NCI-H2196 treated with DMSO at 0.1 percent for 48 hours (cell line): ENCODE results near the gene IGFL3.
A peak's percentile ranks its signal among the peaks of the same experiment; 100 is the strongest.
"Not testable (repeated sequence)": the region's sequence is repeated elsewhere in the genome, so short reads cannot be mapped to it uniquely, and the experiment has no call there.

Experiments
- DNase-seq: peaks from one replicate; lab custom pipeline; 2025; ENCODE audit not compliant: unreplicated experiment; lab: John Stamatoyannopoulos, UW

Gene IGFL3

DNA sequence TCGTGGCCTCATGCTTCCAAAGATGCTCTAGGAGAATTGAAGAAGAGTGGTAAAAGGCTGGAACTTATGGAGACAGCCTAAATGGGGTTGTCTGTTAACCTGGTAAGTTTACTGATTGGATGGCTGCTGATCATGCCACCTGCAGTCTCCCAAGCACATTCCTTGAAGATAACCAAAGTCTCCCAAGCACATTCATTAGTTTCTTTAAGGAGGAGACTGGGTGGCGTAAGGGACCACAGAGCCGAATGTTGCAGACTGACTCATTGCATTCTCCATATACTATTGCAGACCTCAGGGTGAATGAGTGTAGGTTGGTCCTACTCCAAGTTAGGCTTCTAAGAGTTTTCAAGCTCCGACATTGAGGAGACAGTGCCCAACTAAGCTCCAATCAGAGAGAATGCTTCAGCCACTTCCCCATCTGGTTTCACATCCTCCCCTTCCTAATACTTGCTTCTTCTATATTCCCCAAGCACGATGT, at the start of gene IGFL3:
Gene IGFL3, minus strand, starts transcription at position 51 of the 478 bp plus-strand sequence. Its CDS starts 39 bp downstream, at position 12.
- no peak for DNase-seq

DNA sequence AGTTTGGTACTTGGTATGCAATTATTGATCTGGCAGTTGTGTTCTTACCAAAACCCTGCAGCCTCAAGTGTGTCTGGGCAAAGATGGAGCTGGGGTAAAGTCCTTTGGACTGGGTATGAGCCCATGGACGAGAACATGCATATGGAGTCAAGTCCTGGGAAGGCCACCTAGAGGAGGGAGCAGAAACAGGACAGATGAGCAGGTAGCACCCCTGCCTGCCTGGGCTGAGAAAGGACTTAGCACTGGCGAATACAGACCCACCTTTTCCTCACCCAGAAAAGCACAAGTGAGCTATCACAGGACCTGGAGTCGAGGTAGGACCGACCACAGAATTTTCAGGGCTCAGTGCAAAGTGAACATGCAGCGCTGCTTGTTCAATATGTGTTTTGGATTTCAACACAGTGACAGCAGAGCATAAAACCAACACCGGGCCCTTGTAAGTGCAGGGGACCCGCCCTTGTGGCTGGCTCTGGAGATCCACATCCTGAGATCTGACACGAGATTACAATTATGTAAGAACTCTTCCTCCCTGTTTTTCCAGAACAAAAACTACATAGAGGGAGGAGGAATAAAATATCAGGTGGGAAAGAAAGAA, 49.5 kb upstream of the IGFL3 start:
- DNase-seq = no peak

DNA sequence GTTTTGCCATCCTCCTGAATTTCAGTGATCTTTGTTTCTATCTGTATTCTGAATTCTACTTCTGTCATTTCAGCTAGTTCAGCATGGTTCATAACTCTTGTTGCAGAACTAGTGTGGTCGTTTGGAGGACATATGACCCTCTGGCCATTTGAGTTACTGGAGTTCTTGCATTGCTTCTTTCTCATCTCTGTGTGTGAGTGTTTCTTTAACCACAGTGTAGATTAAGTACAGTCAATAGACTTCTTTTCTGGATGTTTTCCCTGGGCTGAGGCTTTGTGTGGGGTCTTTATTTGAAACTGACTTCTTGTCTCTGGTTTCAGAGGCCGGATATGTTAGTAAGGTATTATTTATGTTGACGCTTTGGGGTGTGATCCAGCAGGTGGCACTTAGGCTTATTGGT, 38.2 kb upstream of the IGFL3 start:
- no peak for DNase-seq

DNA sequence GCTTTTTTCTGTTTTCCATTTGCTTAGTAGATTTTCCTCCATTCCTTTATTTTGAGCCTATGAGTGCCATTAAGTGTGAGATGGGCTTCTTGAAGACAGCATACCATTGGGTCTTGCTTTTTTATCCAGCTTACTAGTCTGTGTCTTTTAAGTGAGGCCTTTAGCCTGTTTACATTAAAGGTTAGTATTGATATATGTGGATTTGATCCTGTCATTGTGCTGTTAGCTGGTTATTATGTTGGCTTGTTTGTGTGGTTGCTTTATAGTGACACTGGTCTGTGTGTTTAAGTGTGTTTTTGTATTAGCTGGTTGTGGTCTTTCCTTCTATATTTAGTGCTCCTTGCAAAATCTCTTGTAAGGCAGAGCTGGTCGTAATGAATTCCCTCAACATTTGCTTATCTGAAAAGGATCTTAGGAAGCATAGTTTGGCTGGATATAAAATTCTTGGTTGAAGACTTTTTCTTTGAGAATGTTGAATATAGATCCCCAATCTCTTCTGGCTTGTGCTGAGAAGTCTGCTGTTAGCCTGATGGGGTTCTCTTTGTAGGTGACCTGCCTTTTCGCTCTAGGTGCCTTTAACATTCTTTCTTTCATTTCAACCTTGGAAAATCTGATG, 37.3 kb upstream of the IGFL3 start:
- not testable (repeated sequence) for DNase-seq

DNA sequence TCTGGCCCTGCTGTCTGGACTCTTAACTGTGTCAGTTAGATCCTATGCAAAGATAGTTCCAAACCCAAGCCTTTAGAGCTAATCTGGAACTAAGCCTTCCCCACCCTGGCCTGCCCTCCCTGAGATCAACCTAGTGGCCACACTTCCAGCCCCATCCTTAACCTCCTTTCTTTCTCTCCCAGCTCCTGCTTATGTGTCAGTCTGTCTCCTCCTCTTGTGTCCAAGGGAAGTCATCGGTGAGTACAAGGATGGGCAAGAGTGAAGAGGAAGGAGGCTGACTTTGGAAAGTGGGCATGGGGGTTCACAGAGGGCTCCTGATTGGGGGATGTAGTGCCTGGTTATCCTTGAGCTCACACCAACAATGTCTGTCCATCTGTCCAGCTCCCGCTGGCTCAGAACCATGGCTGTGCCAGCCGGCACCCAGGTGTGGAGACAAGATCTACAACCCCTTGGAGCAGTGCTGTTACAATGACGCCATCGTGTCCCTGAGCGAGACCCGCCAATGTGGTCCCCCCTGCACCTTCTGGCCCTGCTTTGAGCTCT, 35.8 kb upstream of the IGFL3 start:
- no peak for DNase-seq

DNA sequence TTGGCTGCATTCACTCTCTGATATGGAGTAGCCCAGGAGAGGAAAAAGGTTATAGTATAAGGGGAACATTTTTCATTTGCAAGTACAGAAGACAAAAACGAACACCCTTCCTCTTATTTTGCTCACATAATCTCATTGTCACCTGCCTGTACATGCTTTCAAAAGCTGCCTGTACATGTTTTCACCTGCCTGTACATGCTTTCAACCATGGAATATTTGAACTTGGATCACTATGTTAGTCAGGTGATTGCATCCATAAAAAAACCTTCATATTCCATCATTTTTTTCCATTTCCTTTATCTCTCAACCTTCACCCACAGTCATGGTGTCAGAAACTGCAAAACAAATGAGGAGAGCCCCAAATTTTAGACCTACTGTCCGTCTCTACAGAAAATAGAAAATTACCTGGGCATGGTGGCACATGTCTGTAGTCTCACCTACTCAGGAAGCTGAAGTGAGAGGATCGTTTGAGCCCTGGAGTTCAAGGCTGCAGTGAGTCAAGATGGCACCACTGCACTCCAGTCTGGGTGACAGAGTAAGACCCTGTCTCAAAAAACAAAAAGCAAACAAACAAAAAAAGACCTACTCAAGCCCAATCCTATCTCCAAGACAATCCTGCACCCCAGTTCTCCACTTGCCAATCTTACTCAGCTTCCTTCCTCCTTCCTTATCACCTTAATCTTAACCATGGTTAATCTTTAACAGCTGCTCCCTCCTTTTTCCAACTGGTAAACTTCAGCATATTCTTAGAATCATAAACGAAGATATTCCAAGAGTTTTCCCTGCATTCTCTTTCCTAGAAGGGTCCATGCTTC, 35.1 kb upstream of the IGFL3 start:
- DNase-seq = no peak

DNA sequence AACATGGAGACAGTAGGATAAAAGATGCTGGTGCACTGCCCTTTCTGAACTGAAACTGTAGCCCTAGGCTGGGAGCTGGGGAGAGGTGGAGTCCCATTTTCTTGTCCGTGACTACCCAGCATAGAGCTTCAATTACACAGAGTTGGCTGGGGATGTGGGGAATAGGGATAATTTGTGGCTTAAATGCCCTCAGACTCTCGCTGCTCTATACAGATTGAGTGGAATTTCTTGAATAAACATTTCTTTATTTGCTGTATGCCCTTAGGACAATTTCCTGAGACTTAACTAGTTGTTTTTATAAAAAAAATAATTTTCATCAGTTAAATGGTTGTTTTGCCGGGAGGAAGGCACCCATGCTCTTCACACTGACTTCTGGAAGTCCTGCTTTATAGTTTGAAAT, 30.7 kb upstream of the IGFL3 start:
- DNase-seq = no peak

DNA sequence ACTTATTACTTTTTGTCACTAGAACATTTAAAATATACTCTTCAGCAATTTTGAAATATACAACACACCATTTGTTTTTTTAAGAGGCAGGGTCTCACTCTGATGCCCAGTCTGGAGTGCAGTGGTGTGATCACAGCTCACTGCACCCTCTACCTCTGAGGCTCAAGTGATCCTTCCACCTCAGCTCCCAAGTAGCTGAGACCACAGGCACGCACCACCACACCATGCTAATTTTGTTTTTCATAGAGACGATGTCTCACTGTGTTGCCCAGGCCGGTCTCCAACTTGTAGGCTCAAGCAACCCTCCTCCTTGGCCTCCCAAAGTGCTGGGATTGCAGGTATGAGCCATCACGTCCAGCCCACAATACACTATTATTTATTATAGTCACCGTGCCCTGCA, 26.1 kb upstream of the IGFL3 start:
- no peak for DNase-seq

DNA sequence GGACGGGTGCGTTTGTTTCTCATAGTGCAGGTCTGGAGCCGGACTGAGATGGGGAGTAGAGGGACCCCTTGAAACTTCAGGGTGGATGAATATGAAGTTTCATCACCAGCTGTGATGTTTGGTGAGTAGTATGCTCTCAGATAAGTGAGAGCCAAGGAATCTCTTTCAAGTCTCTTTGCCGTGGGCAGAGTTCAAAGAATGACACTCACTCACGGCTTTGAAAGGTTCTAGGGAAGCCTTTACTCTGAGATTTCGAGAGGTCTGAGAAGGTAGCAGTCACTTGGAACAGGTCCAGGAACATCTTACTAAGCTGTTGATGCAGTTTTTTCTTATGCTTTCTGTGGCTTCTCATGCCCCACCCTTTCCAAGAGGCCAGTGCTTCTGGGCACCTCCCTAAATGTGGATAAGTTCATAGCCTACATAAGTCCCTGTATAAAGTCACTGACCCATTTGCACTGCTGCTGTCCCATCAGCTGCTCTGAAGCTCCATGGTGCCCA, 23.4 kb upstream of the IGFL3 start, which contains the start of gene IGFL2:
Gene IGFL2, plus strand, starts transcription at position 448 of the 498 bp plus-strand sequence. Its CDS starts 41 bp downstream, at position 489.
- DNase-seq = no peak

DNA sequence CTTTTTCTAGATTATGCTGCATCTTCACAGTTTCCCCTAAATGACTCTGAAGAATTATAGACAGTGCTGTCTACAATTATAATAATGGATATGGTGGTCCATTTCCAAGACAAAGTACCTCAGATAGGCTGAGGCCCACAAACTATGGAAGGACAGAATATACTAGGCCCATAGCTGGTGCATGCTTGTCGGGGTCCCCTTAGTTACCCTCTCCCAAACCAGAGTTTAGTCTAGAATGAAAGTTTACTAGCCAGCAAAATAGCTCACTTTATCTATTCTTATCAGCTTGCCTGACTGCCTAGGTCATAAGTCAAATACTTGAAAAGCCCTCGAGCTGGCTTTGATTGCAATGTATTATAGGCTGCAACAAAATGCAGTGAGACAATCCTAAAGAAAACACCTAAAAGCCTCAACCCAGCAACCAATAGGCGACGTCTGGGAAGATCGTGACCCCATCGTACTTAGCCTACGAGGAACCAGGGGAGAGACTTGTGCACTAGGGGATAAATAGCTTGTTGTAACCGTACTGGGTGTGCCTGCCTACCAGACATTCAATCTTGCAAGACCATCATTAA, 22.8 kb upstream of the IGFL3 start:
- DNase-seq = no peak

DNA sequence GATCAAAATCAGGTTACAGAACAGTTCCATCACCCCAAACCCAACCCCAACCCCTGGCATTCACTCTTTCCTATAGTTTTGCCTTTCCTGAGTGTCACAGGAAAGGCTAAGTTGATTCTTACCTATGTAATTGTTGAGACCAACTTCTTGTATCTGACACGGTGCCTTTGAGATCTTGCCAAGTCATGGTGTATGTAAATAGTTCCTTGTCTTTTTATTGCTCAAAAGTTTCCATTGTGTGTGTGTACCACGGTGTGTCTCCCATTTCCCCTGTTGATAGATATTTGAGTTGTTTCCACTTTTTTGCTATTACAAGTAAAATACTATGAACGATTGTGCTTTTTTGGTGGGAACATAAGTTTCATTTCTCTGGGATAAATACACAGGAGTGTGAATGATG, 20.3 kb upstream of the IGFL3 start:
- DNase-seq = no peak

DNA sequence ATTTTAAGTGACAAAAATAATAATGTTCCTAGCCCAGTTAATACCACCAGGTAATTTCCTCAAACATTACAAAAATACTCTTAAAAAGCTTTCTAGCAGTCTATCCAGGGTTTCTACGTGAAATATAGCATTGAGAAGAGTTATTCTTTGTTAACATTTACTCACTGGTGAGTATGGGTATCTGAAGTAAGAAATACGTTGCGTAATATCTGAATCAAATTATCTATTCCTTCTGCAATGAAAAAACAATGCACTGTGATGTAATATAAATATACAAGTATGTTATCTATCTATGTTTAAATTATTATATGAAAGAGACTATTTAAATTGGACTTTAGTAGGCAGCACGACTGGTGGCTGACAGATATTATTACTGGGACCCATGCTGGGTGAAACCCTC, 17.8 kb upstream of the IGFL3 start:
- DNase-seq = no peak

DNA sequence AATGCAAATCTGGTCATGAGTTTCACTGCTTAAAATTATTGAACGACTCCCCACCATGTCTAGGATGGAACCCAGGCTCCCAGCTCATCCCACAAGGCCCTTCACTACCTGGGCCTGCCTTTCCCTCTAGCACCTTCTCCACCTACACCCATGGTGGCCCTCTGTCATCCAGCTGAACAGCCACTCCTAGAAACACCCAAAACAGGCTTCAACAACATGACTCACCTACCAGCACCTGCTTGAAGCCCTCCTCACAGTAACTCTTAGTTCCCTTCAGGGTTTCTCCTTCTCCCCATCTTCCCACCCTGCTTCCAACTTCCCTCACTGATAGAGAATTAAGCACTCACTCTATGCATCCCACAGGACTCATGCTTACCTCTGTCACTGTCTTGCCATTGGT, 16.9 kb upstream of the IGFL3 start:
- DNase-seq = no peak

DNA sequence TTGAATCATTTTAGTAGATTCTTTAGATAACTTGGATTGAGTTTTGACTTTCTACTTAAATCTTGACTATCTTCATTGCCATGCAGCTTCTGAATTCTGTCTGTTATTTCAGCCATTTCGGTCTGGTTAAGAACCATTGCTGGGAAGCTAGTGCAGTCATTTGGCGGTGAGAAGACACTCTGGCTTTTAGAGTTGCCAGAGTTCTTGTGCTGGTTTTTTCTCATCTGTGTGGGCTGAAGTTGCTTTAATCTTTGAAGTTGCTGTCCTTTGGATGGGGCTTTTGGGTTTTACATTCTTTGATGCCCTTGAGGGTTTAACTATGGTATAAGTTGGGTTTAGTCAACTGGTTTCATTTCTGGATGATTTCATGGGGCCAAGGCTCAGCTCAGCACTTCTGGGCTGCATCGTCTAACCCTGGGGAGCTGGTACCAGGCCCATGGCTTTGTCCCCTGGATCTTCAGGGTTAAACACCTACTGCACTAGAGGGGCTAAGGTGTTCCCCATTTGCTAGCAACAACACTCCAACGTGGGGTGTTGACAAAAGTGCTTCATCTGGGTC, 13.5 kb upstream of the IGFL3 start:
- no peak for DNase-seq

DNA sequence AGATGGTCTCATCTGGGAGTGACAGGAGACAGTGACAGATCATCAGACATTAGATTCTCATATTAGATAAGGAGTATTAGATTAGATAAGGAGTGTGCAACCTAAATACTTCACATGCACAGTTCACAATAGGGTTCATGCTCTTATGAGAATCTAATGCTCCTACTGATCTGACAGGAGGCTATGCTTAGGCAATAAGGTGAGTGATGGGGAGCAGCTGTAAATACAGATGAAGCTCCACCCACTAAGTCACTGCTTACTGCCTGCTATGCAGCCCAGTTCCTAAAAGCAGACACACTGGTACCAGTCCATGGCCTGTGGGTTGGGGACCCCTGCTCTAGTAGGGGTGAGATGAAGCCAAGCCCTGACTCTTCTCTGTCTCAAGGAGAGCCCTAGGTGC, 10.0 kb upstream of the IGFL3 start:
- DNase-seq = no peak

DNA sequence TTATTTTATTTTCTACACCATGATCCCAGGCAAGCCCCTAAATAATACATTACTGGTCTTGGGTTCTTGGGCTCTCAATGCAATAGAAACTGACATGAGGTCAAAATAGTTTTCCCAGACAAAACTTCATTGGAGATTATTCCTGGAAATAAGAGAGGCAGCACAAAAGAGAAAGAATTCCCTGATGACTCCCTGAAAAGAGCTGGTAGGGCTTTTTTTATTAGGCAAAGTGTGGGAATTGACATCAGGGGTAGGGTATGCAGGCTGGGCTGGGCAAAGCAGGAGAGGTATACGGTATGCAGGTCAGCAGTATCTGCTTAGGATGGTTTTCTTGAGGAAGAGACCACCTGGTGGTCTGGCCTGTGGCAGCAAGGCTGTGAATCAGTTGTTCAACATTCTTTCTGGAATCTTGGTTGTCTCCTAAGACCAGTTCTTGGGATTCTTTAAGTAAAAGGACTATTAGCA, 9.3 kb upstream of the IGFL3 start:
- DNase-seq = no peak

DNA sequence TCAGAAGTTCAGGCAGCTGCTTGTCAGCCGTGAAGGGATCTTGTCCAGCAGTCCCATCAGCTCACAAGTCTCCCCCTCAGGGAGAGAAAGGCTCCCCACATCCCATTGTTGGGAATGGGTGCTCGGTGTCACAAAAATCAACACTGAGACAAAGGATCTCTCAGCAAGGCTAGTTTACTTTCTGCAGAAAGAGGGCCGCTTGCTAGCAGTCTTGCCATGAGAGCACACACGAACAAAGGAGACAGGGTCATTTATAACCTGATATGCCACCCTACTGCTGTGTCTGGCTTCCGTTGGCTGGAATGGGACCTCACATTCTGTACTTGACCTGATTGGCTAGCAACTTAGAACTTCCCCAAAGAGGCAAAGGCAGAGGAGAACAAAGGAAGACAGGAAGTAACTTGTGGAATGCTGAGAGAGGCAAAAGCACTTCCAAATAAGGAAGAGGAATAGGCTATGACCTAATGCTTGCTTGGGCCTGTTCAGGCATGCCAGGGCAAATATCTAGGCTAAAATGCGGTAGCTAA, 8.7 kb upstream of the IGFL3 start:
- DNase-seq = peak; percentile 95

DNA sequence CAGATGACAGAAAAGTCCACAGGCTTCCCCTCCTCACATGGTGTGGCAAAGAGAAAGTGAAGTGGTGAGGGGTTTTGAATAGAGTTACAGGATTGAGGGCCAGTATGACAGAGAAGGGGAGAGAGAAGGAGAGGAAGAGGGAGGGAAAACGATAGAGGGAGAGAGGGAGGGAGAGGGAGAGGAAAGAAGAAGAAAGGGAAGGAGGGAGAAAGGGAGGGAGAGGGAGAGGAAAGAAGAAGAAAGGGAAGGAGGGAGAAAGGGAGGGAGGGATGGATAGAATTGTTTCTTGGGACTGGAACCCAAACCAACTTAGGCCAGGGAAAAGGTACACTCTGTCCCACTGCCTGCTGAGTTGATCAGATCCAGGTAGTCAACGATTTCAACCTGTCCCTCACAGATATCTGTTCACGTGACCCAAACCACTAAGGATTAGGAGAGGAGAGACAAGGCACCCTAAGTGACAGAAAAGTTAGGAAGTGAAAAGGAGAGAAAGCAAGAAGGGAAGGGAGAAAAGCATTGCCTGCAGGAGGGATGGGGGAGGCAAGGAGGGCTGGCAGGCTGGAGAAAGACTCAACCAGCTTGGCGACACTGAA, 8.1 kb upstream of the IGFL3 start:
- DNase-seq = no peak

DNA sequence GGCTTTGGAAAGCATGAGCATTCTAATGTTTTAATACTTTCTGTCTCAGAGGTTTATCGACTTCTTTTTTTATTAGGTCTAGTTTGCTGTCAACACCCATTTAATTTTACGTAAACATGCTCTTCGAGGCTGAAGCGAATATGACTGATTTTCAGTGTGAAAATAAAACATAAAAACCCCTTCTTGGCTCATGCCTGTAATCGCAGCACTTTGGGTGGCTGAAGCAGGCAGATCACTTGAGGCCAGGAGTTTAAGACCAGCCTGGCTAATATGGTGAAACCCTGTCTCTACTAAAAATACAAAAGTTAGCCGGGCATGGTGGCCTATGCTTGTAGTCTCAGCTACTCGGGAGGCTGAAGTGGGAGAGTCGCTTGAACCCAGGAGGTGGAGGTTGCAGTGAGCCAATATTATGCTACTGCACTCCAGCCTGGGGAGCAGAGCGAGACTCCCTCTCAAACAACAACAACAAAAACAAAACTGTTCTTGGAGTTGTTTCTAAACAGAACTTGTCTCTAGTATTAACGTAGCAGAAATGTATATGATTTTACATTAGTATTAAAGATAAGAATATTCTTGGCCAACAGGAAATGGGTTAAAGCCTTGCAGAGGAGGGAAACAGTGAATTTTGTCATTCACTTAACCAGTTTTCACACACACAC, 7.1 kb upstream of the IGFL3 start:
- DNase-seq = no peak
